ENCODE results near the gene CAT.

Gene CAT

DNA sequence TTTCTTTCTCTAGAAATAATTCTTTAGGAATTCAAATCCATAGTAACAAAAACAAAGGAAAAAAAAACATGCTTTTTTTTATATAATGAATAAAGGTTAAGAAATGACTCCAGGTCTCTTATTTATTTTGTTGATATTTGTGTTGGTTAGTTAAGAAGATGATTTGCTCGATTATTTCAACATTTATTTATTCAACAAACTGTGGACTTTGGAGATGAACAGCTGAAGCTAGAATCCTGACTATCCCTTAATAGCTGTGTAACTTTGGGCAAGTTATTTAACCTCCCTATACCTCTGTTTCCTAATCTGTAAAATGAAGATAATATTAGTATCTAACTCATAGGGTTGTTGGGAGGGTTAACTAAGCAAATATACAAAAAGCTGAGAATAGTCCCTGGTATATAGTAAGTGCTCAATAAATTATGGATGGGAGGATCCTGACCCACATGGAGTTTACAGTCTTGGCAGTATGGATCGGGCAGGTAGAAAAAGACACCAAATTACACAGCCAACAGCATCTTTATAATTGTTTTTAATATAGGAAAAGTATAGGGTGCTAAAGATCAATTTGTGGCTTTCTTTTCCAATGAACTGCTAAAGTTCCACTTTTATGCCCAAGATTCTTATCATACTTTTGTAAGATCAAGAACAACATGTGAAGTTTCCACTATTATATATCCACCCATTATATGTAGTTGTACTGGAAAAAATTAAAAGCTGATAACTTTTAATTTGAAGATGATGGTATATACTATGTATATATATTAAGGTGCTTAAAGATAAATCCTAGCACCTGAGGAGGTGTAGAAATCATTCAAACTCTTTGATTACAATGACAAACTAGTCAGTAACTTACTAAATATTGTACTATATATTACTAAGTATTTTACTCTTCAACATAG, 1.3 kb upstream of the CAT start:
- FAIRE-seq, result no peak
- DNase-seq (ENCODE audit: insufficient read length, low spot score), result no peak
- TF ChIP-seq TAF1 (IDR thresholded peaks at IDR 0.05; ENCODE audit: low read depth, low read length) (no peak), POU2F2 (IDR thresholded peaks at IDR 0.05; ENCODE audit: low read depth, low read length) (no peak), PAX5 (IDR thresholded peaks at IDR 0.05; ENCODE audit: insufficient read depth, low read length, severe bottlenecking) (no peak), POLR2AphosphoS5 (IDR thresholded peaks at IDR 0.05; ENCODE audit: low read depth, low read length) (no peak), SPI1 (IDR thresholded peaks at IDR 0.05; ENCODE audit: low read depth, low read length) (no peak), POLR2A (IDR thresholded peaks at IDR 0.05; ENCODE audit: low read depth, low read length) (no peak)

DNA sequence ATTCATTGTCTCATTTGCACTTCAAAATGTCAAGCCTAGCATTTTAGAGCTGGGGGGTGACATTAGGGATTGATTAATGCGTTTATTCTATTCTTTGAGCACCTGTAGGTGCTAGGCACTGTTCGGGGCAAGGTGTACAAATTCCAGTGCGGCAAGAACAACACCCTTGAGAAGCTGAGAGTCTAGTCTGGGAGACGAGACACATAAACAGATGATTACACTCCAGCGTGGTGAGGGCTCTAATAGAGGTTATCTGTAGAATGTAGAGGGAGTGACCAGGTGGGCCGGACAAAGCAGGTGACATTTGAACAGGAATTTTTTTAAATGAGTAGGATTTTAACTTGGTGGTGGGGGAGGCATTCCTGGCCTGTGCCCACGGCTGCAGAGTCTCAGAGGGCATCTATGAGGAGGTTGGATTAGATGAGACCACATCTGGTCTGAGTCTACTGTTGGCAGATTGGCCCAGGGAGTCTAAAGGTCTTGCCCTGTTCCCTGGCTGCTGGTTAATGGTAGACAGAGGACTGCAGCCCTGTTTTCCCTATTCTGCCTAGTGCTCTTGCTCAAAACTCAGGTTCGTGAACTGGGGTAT, 970 bp downstream of the CAT start:
- FAIRE-seq (no peak), DNase-seq (ENCODE audit: insufficient read length, low spot score) (no peak)
- TF ChIP-seq TAF1 (IDR thresholded peaks at IDR 0.05; ENCODE audit: low read depth, low read length) (no peak), POLR2A (IDR thresholded peaks at IDR 0.05; ENCODE audit: low read depth, low read length) (no peak), POLR2AphosphoS5 (IDR thresholded peaks at IDR 0.05; ENCODE audit: low read depth, low read length) (no peak), POU2F2 (IDR thresholded peaks at IDR 0.05; ENCODE audit: low read depth, low read length) (no peak), PAX5 (IDR thresholded peaks at IDR 0.05; ENCODE audit: insufficient read depth, low read length, severe bottlenecking) (no peak), SPI1 (IDR thresholded peaks at IDR 0.05; ENCODE audit: low read depth, low read length) (no peak)

DNA sequence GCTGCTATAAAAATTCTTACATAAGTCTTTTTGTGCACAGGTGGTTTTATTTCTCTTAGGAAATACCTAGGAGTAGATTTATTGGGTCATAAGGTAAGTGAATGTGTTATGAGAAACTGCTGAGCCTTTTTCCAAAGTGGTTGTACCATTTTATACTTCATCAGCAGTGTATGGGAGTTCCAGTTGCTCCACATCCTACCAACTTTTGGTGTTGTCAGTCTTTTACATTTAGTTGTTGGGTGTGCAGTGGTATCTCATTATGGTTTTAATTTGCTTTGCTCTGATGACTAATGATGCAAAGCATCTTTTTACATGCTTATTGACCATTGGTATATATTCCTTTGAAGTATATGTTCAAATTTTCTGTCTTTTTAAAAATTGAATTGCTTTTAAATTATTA, 3.1 kb downstream of the CAT start:
- TF ChIP-seq POLR2AphosphoS5 (IDR thresholded peaks at IDR 0.05; ENCODE audit: low read depth, low read length), result no peak
- no peak for TF ChIP-seq TAF1 (IDR thresholded peaks at IDR 0.05; ENCODE audit: low read depth, low read length)
- no peak for TF ChIP-seq SPI1 (IDR thresholded peaks at IDR 0.05; ENCODE audit: low read depth, low read length)
- no peak for TF ChIP-seq POU2F2 (IDR thresholded peaks at IDR 0.05; ENCODE audit: low read depth, low read length)
- no peak for TF ChIP-seq PAX5 (IDR thresholded peaks at IDR 0.05; ENCODE audit: insufficient read depth, low read length, severe bottlenecking)
- TF ChIP-seq POLR2A (IDR thresholded peaks at IDR 0.05; ENCODE audit: low read depth, low read length), result no peak
- FAIRE-seq, result no peak
- no peak for DNase-seq (ENCODE audit: insufficient read length, low spot score)

DNA sequence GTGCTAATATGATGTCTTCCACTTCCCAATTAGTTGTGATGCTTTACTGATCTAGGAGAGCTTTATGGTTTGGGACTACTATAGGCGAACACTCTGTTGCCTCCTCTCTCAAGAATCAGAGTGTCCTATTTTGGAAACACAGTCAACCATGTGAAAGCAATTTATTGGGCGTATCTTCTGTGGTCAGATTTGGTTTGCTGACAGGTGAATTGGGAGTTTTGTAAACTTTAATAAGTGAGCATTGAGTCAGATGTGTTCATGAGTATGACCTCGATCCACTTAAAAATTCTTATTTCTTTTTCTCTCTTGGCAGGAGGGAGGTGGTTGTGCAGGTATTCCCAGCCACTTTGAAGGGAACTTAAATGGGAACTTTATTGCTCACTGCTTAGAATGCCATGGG, 4.4 kb downstream of the CAT start:
- DNase-seq (ENCODE audit: insufficient read length, low spot score), result no peak
- TF ChIP-seq POLR2AphosphoS5 (IDR thresholded peaks at IDR 0.05; ENCODE audit: low read depth, low read length) (no peak), PAX5 (IDR thresholded peaks at IDR 0.05; ENCODE audit: insufficient read depth, low read length, severe bottlenecking) (no peak), SPI1 (IDR thresholded peaks at IDR 0.05; ENCODE audit: low read depth, low read length) (no peak), POLR2A (IDR thresholded peaks at IDR 0.05; ENCODE audit: low read depth, low read length) (no peak), TAF1 (IDR thresholded peaks at IDR 0.05; ENCODE audit: low read depth, low read length) (no peak), POU2F2 (IDR thresholded peaks at IDR 0.05; ENCODE audit: low read depth, low read length) (no peak)
- FAIRE-seq, result no peak

DNA sequence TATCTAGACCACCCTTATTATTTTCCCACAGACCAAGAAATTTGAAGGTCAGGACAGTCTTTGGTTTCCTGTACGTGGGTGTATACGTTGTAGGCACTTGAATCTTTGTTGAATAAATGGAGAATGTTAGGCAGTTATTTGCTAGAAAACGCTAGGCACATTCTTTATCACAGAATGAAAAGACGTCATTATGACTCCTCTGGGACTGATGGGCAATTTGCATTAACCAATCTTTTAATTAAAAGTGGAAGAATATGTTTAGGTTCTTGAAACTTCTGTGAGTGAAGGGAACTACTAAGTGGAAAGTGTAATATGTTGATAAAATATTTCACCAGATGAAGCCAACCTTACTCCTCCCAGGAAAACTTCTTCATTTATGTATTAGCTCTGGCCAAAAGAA, 5.7 kb downstream of the CAT start:
- TF ChIP-seq POLR2A (IDR thresholded peaks at IDR 0.05; ENCODE audit: low read depth, low read length) (no peak), SPI1 (IDR thresholded peaks at IDR 0.05; ENCODE audit: low read depth, low read length) (no peak), POU2F2 (IDR thresholded peaks at IDR 0.05; ENCODE audit: low read depth, low read length) (no peak), TAF1 (IDR thresholded peaks at IDR 0.05; ENCODE audit: low read depth, low read length) (no peak), PAX5 (IDR thresholded peaks at IDR 0.05; ENCODE audit: insufficient read depth, low read length, severe bottlenecking) (no peak), POLR2AphosphoS5 (IDR thresholded peaks at IDR 0.05; ENCODE audit: low read depth, low read length) (no peak)
- FAIRE-seq (no peak), DNase-seq (ENCODE audit: insufficient read length, low spot score) (no peak)

DNA sequence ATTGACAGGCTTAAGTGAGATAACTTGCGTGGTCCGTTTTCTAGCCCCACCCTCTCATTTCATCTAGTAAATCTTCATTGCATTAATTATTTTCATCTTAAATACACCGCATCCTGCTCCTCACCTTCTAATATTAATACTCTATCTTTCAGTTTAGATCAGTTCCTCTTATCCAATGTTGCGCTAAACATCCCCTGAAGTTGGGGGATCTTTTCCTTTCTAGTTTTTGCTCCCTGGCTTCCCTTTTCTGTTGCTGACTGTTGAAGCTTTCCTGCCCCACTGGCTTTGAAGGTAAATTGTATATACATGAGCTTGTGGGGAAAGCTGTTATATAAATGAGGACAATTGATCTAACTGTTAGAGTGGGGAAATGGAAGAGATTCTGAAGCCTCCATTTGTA, 7.2 kb downstream of the CAT start:
- DNase-seq (ENCODE audit: insufficient read length, low spot score), result no peak
- no peak for FAIRE-seq
- TF ChIP-seq POLR2AphosphoS5 (IDR thresholded peaks at IDR 0.05; ENCODE audit: low read depth, low read length) (no peak), PAX5 (IDR thresholded peaks at IDR 0.05; ENCODE audit: insufficient read depth, low read length, severe bottlenecking) (no peak), POLR2A (IDR thresholded peaks at IDR 0.05; ENCODE audit: low read depth, low read length) (no peak), POU2F2 (IDR thresholded peaks at IDR 0.05; ENCODE audit: low read depth, low read length) (no peak), SPI1 (IDR thresholded peaks at IDR 0.05; ENCODE audit: low read depth, low read length) (no peak), TAF1 (IDR thresholded peaks at IDR 0.05; ENCODE audit: low read depth, low read length) (no peak)

DNA sequence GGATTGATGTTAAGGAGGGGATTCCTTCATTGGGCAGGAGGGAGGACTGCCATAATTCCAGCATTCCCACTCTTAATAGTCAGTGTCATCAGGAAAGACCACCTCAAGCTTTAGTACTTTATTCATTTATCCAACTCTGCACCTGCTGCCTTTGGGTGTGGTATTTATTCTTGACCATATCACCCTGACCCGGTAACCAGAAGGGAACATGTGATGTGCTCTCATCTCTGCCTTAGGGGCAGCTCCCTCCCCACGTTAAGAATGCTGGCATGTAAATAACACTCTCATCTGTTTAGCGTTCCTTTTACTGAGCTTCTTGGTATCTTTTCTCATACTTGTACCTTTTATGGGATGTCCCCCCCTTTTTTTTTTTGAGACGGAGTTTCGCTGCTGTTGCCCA, 7.7 kb downstream of the CAT start:
- FAIRE-seq (no peak), DNase-seq (ENCODE audit: insufficient read length, low spot score) (no peak)
- TF ChIP-seq POLR2A (IDR thresholded peaks at IDR 0.05; ENCODE audit: low read depth, low read length), result no peak
- no peak for TF ChIP-seq POLR2AphosphoS5 (IDR thresholded peaks at IDR 0.05; ENCODE audit: low read depth, low read length)
- no peak for TF ChIP-seq POU2F2 (IDR thresholded peaks at IDR 0.05; ENCODE audit: low read depth, low read length)
- TF ChIP-seq PAX5 (IDR thresholded peaks at IDR 0.05; ENCODE audit: insufficient read depth, low read length, severe bottlenecking), result no peak
- no peak for TF ChIP-seq TAF1 (IDR thresholded peaks at IDR 0.05; ENCODE audit: low read depth, low read length)
- no peak for TF ChIP-seq SPI1 (IDR thresholded peaks at IDR 0.05; ENCODE audit: low read depth, low read length)

DNA sequence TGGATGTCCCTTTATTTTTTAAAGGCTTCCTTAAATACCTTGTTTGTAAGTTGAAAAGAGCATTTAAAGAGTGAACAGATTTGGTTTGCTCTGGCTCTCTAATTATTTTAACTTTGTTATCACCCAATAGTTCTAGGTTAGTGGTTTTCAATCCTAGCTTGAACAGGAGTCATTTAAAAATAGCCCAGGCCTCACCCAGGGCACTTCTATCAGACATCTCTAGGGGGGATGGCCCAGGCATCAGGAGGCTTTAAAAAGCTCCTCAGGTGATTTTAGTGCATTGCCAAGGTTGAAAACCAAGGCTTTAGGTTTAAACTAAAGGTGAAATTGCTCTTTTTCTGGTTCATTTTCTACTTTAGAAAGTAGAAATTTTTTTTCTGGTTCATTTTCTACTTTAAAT, 8.3 kb downstream of the CAT start:
- FAIRE-seq (no peak), DNase-seq (ENCODE audit: insufficient read length, low spot score) (no peak)
- no peak for TF ChIP-seq POLR2AphosphoS5 (IDR thresholded peaks at IDR 0.05; ENCODE audit: low read depth, low read length)
- TF ChIP-seq POLR2A (IDR thresholded peaks at IDR 0.05; ENCODE audit: low read depth, low read length), result no peak
- TF ChIP-seq POU2F2 (IDR thresholded peaks at IDR 0.05; ENCODE audit: low read depth, low read length), result no peak
- TF ChIP-seq PAX5 (IDR thresholded peaks at IDR 0.05; ENCODE audit: insufficient read depth, low read length, severe bottlenecking), result no peak
- no peak for TF ChIP-seq SPI1 (IDR thresholded peaks at IDR 0.05; ENCODE audit: low read depth, low read length)
- TF ChIP-seq TAF1 (IDR thresholded peaks at IDR 0.05; ENCODE audit: low read depth, low read length), result no peak

DNA sequence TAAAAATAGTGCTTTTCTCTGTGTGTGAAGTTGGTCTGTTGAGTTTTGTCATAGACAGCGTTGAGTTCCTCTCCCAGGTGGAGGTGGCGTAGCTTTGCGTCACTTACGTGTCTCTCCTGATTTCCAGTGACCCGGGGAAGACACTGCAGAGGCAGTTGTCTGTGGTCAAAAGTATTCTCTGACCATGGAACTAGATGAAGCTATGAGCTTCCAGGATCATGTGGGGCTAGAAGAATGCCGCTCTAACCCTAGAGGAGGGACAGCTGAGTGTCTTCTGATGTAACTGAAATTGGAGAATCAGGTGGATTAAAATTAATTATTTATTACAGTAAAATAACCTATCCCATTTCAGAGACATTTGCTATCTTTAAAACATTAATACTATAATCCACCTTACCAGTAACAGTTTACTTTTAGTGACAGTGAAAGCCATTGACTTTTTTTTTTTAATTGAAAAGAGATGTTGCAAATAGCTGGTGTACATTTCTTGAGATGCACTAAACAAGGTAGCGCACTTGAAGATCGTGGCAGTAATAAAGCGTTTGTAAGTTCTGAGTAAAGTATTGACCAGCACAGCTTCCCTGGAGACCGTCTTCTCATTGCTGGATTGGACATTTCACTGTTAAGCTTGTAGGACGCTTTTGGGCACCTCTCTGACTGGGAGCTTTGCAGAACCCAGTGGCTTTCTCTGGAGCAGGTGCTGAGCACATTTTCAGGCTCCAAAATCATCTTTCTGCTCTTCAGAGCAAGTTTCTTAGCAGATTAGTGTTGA, 9.7 kb downstream of the CAT start:
- DNase-seq (ENCODE audit: insufficient read length, low spot score) (no peak), FAIRE-seq (no peak)
- TF ChIP-seq POU2F2 (IDR thresholded peaks at IDR 0.05; ENCODE audit: low read depth, low read length), result no peak
- no peak for TF ChIP-seq TAF1 (IDR thresholded peaks at IDR 0.05; ENCODE audit: low read depth, low read length)
- no peak for TF ChIP-seq POLR2AphosphoS5 (IDR thresholded peaks at IDR 0.05; ENCODE audit: low read depth, low read length)
- TF ChIP-seq PAX5 (IDR thresholded peaks at IDR 0.05; ENCODE audit: insufficient read depth, low read length, severe bottlenecking), result no peak
- no peak for TF ChIP-seq SPI1 (IDR thresholded peaks at IDR 0.05; ENCODE audit: low read depth, low read length)
- TF ChIP-seq POLR2A (IDR thresholded peaks at IDR 0.05; ENCODE audit: low read depth, low read length), result no peak
